Liver (tissue), 9 donors: Measurements from ENCODE around the gene CNOT3. TPM values are rescaled to one million over a fixed set of nuclear protein-coding genes. Genes with fewer than 3 reads are reported as not detected.

Source experiments
- DNase-seq: peaks from one replicate; pipeline ENCODE4 v3.0.0-alpha.2; 2017; ENCODE audit warnings: low spot score
- H3K27ac ChIP-seq, 2 donors: one replicate each; pipeline ENCODE4 v1.7.0; 2013; ENCODE audit warnings: inconsistent platforms in 2 of 2, low read length in 2 of 2, control low read depth in 1 of 2, low read depth in 1 of 2, mild to moderate bottlenecking in 1 of 2
- H3K27me3 ChIP-seq, 4 donors: one replicate each; pipeline versions ENCODE4 v1.6.1 to v1.7.0; 2013; ENCODE audit warnings: low read length in 3 of 4, inconsistent platforms in 1 of 4, mild to moderate bottlenecking in 1 of 4, moderate library complexity in 1 of 4; ENCODE audit not compliant: control insufficient read depth in 4 of 4, insufficient read depth in 4 of 4
- H3K36me3 ChIP-seq, 4 donors: one replicate each; pipeline versions ENCODE4 v1.6.1 to v1.7.0; 2013; ENCODE audit warnings: low read length in 3 of 4, mild to moderate bottlenecking in 3 of 4, low read depth in 1 of 4, moderate library complexity in 1 of 4; ENCODE audit not compliant: control insufficient read depth in 4 of 4, insufficient read depth in 3 of 4
- H3K4me1 ChIP-seq, 4 donors: one replicate each; pipeline versions ENCODE4 v1.6.1 to v1.7.0; 2013; ENCODE audit warnings: low read length in 3 of 4, mild to moderate bottlenecking in 3 of 4, moderate library complexity in 1 of 4; ENCODE audit not compliant: control insufficient read depth in 4 of 4, insufficient read depth in 4 of 4
- H3K4me3 ChIP-seq, 3 donors: one replicate each; pipeline versions ENCODE4 v1.6.1 to v1.7.0; 2013; ENCODE audit warnings: low read length in 3 of 3, control low read depth in 1 of 3, low read depth in 1 of 3, mild to moderate bottlenecking in 1 of 3
- H3K9ac ChIP-seq, 2 donors: one replicate each; pipeline ENCODE4 v1.7.0; 2013; ENCODE audit warnings: low read length in 2 of 2, mild to moderate bottlenecking in 2 of 2, moderate library complexity in 2 of 2, control low read depth in 1 of 2, low read depth in 1 of 2
- H3K9me3 ChIP-seq, 4 donors: one replicate each; pipeline versions ENCODE4 v1.6.1 to v1.7.0; 2013; ENCODE audit warnings: low read length in 3 of 4; ENCODE audit not compliant: control insufficient read depth in 4 of 4
- ATF3 ChIP-seq: IDR thresholded peaks from 2 replicates; pipeline ENCODE4 v1.6.1; 2016; ENCODE audit warnings: antibody characterized with exemption
- CTCF ChIP-seq: fragments of 150-350 bp; IDR thresholded peaks from 2 replicates; pipeline ENCODE4 v1.5.1; 2017; ENCODE audit warnings: improper control_type of control experiment, low read depth, low read length; ENCODE audit not compliant: missing input control
- FOXA1 ChIP-seq: IDR thresholded peaks from 2 replicates; pipeline ENCODE4 v1.6.1; 2016; ENCODE audit warnings: antibody characterized with exemption
- FOXA2 ChIP-seq: IDR thresholded peaks from 2 replicates; pipeline ENCODE4 v1.6.1; 2016; ENCODE audit warnings: antibody characterized with exemption
- GABPA ChIP-seq, 2 donors: IDR thresholded peaks in 1 of 2; conservative IDR thresholded peaks in 1 of 2; 2 replicates each; pipeline ENCODE4 v1.6.1; 2016; ENCODE audit warnings: antibody characterized with exemption in 2 of 2, mild to moderate bottlenecking in 1 of 2, moderate library complexity in 1 of 2
- HNF4A ChIP-seq, 2 donors: conservative IDR thresholded peaks; 2 replicates each; pipeline ENCODE4 v1.6.1; 2016; ENCODE audit warnings: antibody characterized with exemption in 2 of 2, mild to moderate bottlenecking in 2 of 2
- HNF4G ChIP-seq: IDR thresholded peaks from 2 replicates; pipeline ENCODE4 v1.6.1; 2016; ENCODE audit warnings: antibody characterized with exemption
- JUND ChIP-seq, 2 donors: IDR thresholded peaks; 2 replicates each; pipeline ENCODE4 v1.6.1; 2016; ENCODE audit warnings: antibody characterized with exemption in 2 of 2
- MAX ChIP-seq: IDR thresholded peaks from 2 replicates; pipeline ENCODE4 v1.6.1; 2016; ENCODE audit warnings: antibody characterized with exemption
- NR2F2 ChIP-seq: IDR thresholded peaks from 2 replicates; pipeline ENCODE4 v1.6.1; 2016; ENCODE audit warnings: antibody characterized with exemption
- REST ChIP-seq: IDR thresholded peaks from 2 replicates; pipeline ENCODE4 v1.6.1; 2016; ENCODE audit warnings: antibody characterized with exemption, mild to moderate bottlenecking
- RXRA ChIP-seq, 2 donors: IDR thresholded peaks; 2 replicates each; pipeline ENCODE4 v1.6.1; 2017 to 2018; ENCODE audit warnings: antibody characterized with exemption in 2 of 2, mild to moderate bottlenecking in 1 of 2
- SP1 ChIP-seq: IDR thresholded peaks from 2 replicates; pipeline ENCODE4 v1.6.1; 2018; ENCODE audit warnings: antibody characterized with exemption, mild to moderate bottlenecking
- YY1 ChIP-seq: IDR thresholded peaks from 2 replicates; pipeline ENCODE4 v1.6.1; 2016; ENCODE audit warnings: antibody characterized with exemption, mild to moderate bottlenecking
- ZBTB33 ChIP-seq: IDR thresholded peaks from 2 replicates; pipeline ENCODE4 v1.6.1; 2016; ENCODE audit warnings: antibody characterized with exemption
- WGBS: extraction: QIAGEN DNeasy Blood & Tissue Kit; methylation state at CpG from one replicate; pipeline ENCODE4 v1.1.7; 2013; 5-methylcytosine and 5-hydroxymethylcytosine counted together
- polyA plus RNA-seq, 2 donors: library from polyadenylated mRNA; stranded (reverse) in 1 of 2; unstranded in 1 of 2; fragments of 200-250 nt in 1 of 2; fragments of >200 nt in 1 of 2; fragmentation: Nextera tagmentation in 1 of 2; extraction: Ambion mirVana in 1 of 2; gene quantifications; one replicate each; pipeline versions ENCODE4 v1.2.1 to v1.2.3, GENCODE V29; 2013 to 2015
- total RNA-seq, 2 donors: library from RNA; depleted of rRNA; stranded (reverse); fragments of >200 nt; gene quantifications; one replicate each; pipeline ENCODE4 v1.2.3, GENCODE V29; 2014
- donor health status: healthy.
- donor health status: healthy.
- donor health status: healthy.
- donor health status: healthy.
- donor health status: healthy.

The CNOT3 gene
- total and polyA plus RNA-seq, 4 donors, result 3.7 to 13.0 (median 9.1) TPM

- TF ChIP-seq ZBTB33, result no peak
- TF ChIP-seq YY1, result no peak
- peak in 1 of 2 donors; percentile 75 for TF ChIP-seq GABPA (IDR thresholded peaks at IDR 0.05 in 1 of 2, conservative IDR thresholded peaks at IDR 0.05 in 1 of 2)
- no peak for TF ChIP-seq MAX
- TF ChIP-seq FOXA1, result no peak
These were observed 481 bp upstream of the CNOT3 start (continued) for GRCh38 chr19:54136864-54137698.

GRCh38 chr19:54138489-54139256 lies 1.1 kb downstream of the CNOT3 start:
- Histone ChIP-seq H3K9me3 (no peaks in the 10 kb centered on the region), H3K27me3 (no peaks in the 10 kb centered on the region), H3K36me3 (peaks cover 0 to 17% (median 16%) of the 10 kb centered on the region in 4 donors), H3K27ac (no peak overlapping the region), H3K9ac (no peak overlapping the region), H3K4me1 (peaks cover 3 to 35% (median 31%) of the 10 kb centered on the region in 4 donors), H3K4me3 (peak overlapping the region; percentile 61 to 88 (median 79))
- no peak for TF ChIP-seq REST
- WGBS, result 32% methylated on average over 31 of the region's 31 CpGs
- no peak for DNase-seq

- H3K9me3 ChIP-seq, result no peaks in the 10 kb centered on the region
- no peak overlapping the region for H3K9ac ChIP-seq
- H3K4me1 ChIP-seq, result peaks cover 2 to 28% (median 24%) of the 10 kb centered on the region in 4 donors
- WGBS, result 95% methylated on average over 3 of the region's 3 CpGs
- H3K4me3 ChIP-seq, result no peak overlapping the region
- H3K27me3 ChIP-seq, result no peaks in the 10 kb centered on the region
- DNase-seq, result no peak
- H3K36me3 ChIP-seq, result peaks cover 11 to 44% (median 33%) of the 10 kb centered on the region in 4 donors
- H3K27ac ChIP-seq, result no peak overlapping the region
- TF ChIP-seq CTCF (no peak), REST (no peak), HNF4A (conservative IDR thresholded peaks at IDR 0.05) (no peak), JUND (IDR thresholded peaks at IDR 0.05) (no peak), RXRA (IDR thresholded peaks at IDR 0.05) (no peak), ATF3 (no peak), YY1 (no peak), FOXA2 (no peak), FOXA1 (no peak), GABPA (IDR thresholded peaks at IDR 0.05 in 1 of 2, conservative IDR thresholded peaks at IDR 0.05 in 1 of 2) (no peak), HNF4G (no peak), MAX (no peak), SP1 (no peak), NR2F2 (no peak)
These were observed 3.8 kb downstream of the CNOT3 start for GRCh38 chr19:54141356-54141755.
